A549 (cell line): ENCODE measurements around the gene CEACAM7. TPM values are rescaled to one million over a fixed set of nuclear protein-coding genes. Genes with fewer than 3 reads are reported as not detected.

ENCODE experiments used
- ATAC-seq, 2 experiments: fragments of 200-7000 bp in 1 of 2; fragments of >200 bp in 1 of 2; cut with Nextera tagmentation in 1 of 2; cut with Tn5 transposase in 1 of 2; 3 replicates each; pipeline versions ENCODE4 v1.8.0 to v1.9.1; 2018 to 2020; ENCODE audit warnings: mild to moderate bottlenecking in 1 of 2, moderate library complexity in 1 of 2
- CTCF ChIA-PET: fragments of 300-600 bp; sonication (Branson Sonifier 250); formaldehyde crosslinking; extraction: SDS; loops from one replicate; lab custom pipeline; 2021; ENCODE audit warnings: antibody characterized with exemption, inconsistent platforms; lab: Yijun Ruan, JAX
- POLR2A ChIA-PET: fragments of 350-600 bp; formaldehyde crosslinking; extraction: SDS; loops from one replicate; lab custom pipeline; 2021; ENCODE audit warnings: antibody characterized with exemption, inconsistent platforms; lab: Yijun Ruan, JAX
- DNase-seq, 2 experiments: peaks; one replicate each; pipeline versions ENCODE4 v3.0.0 to v3.0.0-alpha.2; 2011 to 2016; ENCODE audit warnings: low read depth in 1 of 2, low spot score in 1 of 2
- FAIRE-seq: peaks from 2 replicates; lab custom pipeline; 2011; peaks lifted over from hg19 to GRCh38; lab: Jason Lieb, UNC
- H3K27ac ChIP-seq, 2 experiments: fragments of >200 bp; sonication (Bioruptor Twin); formaldehyde crosslinking; 3 replicates each; pipeline ENCODE4 v1.5.1; 2016 to 2017
- H3K4me1 ChIP-seq: fragments of >200 bp; sonication (Bioruptor Twin); formaldehyde crosslinking; 3 replicates; pipeline ENCODE4 v1.6.1; 2016
- H3K4me2 ChIP-seq: fragments of >200 bp; sonication (Bioruptor Twin); formaldehyde crosslinking; 3 replicates; pipeline ENCODE4 v1.6.1; 2016
- H3K4me3 ChIP-seq: fragments of >200 bp; sonication (Bioruptor Twin); formaldehyde crosslinking; 3 replicates; pipeline ENCODE4 v1.5.1; 2016
- H3K9me3 ChIP-seq: fragments of >200 bp; sonication (Bioruptor Twin); formaldehyde crosslinking; 3 replicates; pipeline ENCODE4 v1.6.1; 2016
- ATOH8 ChIP-seq: fragments of 250-450 bp; sonication (Bioruptor Pico); IDR thresholded peaks from 2 replicates; pipeline ENCODE4 v1.5.0; 2020; ENCODE audit warnings: low read depth, mild to moderate bottlenecking, moderate library complexity
- BHLHE40 ChIP-seq: IDR thresholded peaks from 2 replicates; pipeline ENCODE4 v1.6.1; 2012; ENCODE audit warnings: low read depth, low read length, inconsistent platforms
- CBX8 ChIP-seq: fragments of 200-600 bp; sonication (generic); IDR thresholded peaks from 2 replicates; pipeline ENCODE4 v1.6.1; 2016
- CHD4 ChIP-seq: fragments of 200-600 bp; sonication (generic); IDR thresholded peaks from 2 replicates; pipeline ENCODE4 v1.6.1; 2016; ENCODE audit warnings: antibody characterized with exemption, mild to moderate bottlenecking, borderline replicate concordance
- EHF ChIP-seq: fragments of 250-450 bp; sonication (Bioruptor Pico); IDR thresholded peaks from 2 replicates; pipeline ENCODE4 v1.5.0; 2020; ENCODE audit warnings: mild to moderate bottlenecking
- EHMT2 ChIP-seq: fragments of 200-600 bp; sonication (generic); IDR thresholded peaks from 2 replicates; pipeline ENCODE4 v1.6.1; 2016; ENCODE audit warnings: antibody characterized with exemption, low read depth, mild to moderate bottlenecking, moderate library complexity
- EP300 ChIP-seq, 2 experiments: fragments of >200 bp; sonication (Bioruptor Twin); formaldehyde crosslinking; IDR thresholded peaks; 2 replicates in 1 of 2; 3 replicates in 1 of 2; pipeline ENCODE4 v1.6.1; 2016 to 2017
- ESRRA ChIP-seq: fragments of 150-350 bp; IDR thresholded peaks from 2 replicates; pipeline ENCODE4 v1.6.1; 2014; ENCODE audit warnings: mild to moderate bottlenecking, low read length, borderline replicate concordance
- FOSL2 ChIP-seq, 2 experiments: fragments of 450-650 bp in 1 of 2; fragments of >200 bp in 1 of 2; sonication (Bioruptor Twin) in 1 of 2; formaldehyde crosslinking; IDR thresholded peaks; 2 replicates each; pipeline versions ENCODE4 v1.5.0 to v1.6.1; 2016 to 2020; ENCODE audit warnings: mild to moderate bottlenecking in 1 of 2, moderate library complexity in 1 of 2
- FOXS1 ChIP-seq: fragments of 250-450 bp; sonication (Bioruptor Pico); IDR thresholded peaks from 2 replicates; pipeline ENCODE4 v1.5.0; 2020; ENCODE audit warnings: mild to moderate bottlenecking, moderate library complexity
- HES2 ChIP-seq: fragments of >200 bp; sonication (Bioruptor Twin); formaldehyde crosslinking; IDR thresholded peaks from 2 replicates; pipeline ENCODE4 v1.6.1; 2016
- HOXA7 ChIP-seq: fragments of 250-450 bp; sonication (Bioruptor Pico); IDR thresholded peaks from 2 replicates; pipeline ENCODE4 v1.5.0; 2020; ENCODE audit warnings: mild to moderate bottlenecking, moderate library complexity
- HOXB13 ChIP-seq: fragments of 250-450 bp; sonication (Bioruptor Pico); IDR thresholded peaks from 2 replicates; pipeline ENCODE4 v1.5.0; 2020; ENCODE audit warnings: low read depth, mild to moderate bottlenecking, moderate library complexity
- HOXB5 ChIP-seq: fragments of 250-450 bp; sonication (Bioruptor Pico); IDR thresholded peaks from 2 replicates; pipeline ENCODE4 v1.5.0; 2020; ENCODE audit warnings: mild to moderate bottlenecking, moderate library complexity
- JUNB ChIP-seq: fragments of >200 bp; sonication (Bioruptor Twin); formaldehyde crosslinking; IDR thresholded peaks from 2 replicates; pipeline ENCODE4 v1.6.1; 2016
- KDM1A ChIP-seq: fragments of 200-600 bp; sonication (generic); IDR thresholded peaks from 2 replicates; pipeline ENCODE4 v1.6.1; 2016; ENCODE audit warnings: low read depth, mild to moderate bottlenecking
- KDM5A ChIP-seq: fragments of 200-600 bp; sonication (generic); IDR thresholded peaks from 2 replicates; pipeline ENCODE4 v1.6.1; 2016; ENCODE audit warnings: antibody characterized with exemption, mild to moderate bottlenecking
- MAFK ChIP-seq: fragments of 450-650 bp; IDR thresholded peaks from 2 replicates; pipeline ENCODE4 v1.6.1; 2014; ENCODE audit not compliant: partially characterized antibody
- MYC ChIP-seq: IDR thresholded peaks from 2 replicates; pipeline ENCODE4 v1.6.1; 2012; ENCODE audit warnings: mild to moderate bottlenecking, inconsistent platforms, low read length, improper control_type of control experiment, borderline replicate concordance
- PHF8 ChIP-seq: fragments of 200-600 bp; sonication (generic); IDR thresholded peaks from 2 replicates; pipeline ENCODE4 v1.6.1; 2016; ENCODE audit warnings: low read depth, mild to moderate bottlenecking, antibody characterized with exemption, moderate library complexity, borderline replicate concordance
- POLR2AphosphoS2 ChIP-seq: conservative IDR thresholded peaks from 2 replicates; pipeline ENCODE4 v1.6.1; 2012; ENCODE audit warnings: low read length, improper control_type of control experiment, inconsistent platforms
- RNF2 ChIP-seq: fragments of 200-600 bp; sonication (generic); IDR thresholded peaks from 2 replicates; pipeline ENCODE4 v1.6.1; 2016; ENCODE audit warnings: low read depth, mild to moderate bottlenecking, antibody characterized with exemption, moderate library complexity, borderline replicate concordance
- TP53 ChIP-seq: fragments of 250-450 bp; sonication (Bioruptor Pico); IDR thresholded peaks from 2 replicates; pipeline ENCODE4 v1.5.0; 2021; ENCODE audit warnings: mild to moderate bottlenecking, moderate library complexity
- ZNF302 ChIP-seq: fragments of 250-450 bp; sonication (Bioruptor Pico); IDR thresholded peaks from 2 replicates; pipeline ENCODE4 v1.9.0; 2021; ENCODE audit warnings: inconsistent platforms, mild to moderate bottlenecking, moderate library complexity
- WGBS: methylation state at CpG from one replicate; pipeline ENCODE4 v1.1.6; 2017; ENCODE audit errors: missing lambda C conversion rate; 5-methylcytosine and 5-hydroxymethylcytosine counted together
- polyA plus RNA-seq, 4 experiments: library from polyadenylated mRNA; depleted of rRNA in 3 of 4; stranded (reverse); fragments of >200 nt; fragmentation: RNase III in 1 of 4; extraction: RNeasy Plus Mini Kit Qiagen cat#74134 plus additional on column Dnase treatment in 1 of 4; gene quantifications; 2 replicates in 3 of 4; 3 replicates in 1 of 4; pipeline ENCODE4 v1.2.3, GENCODE V29; 2011 to 2017
- TF ChIP-seq, protein P1 (sequence below): fragments of 200-600 bp; sonication (generic); IDR thresholded peaks from 2 replicates; pipeline ENCODE4 v1.6.1; 2016; ENCODE audit warnings: antibody characterized with exemption, mild to moderate bottlenecking, moderate library complexity
- TF ChIP-seq, protein P2 (sequence below): fragments of 250-450 bp; sonication (Bioruptor Pico); IDR thresholded peaks from 2 replicates; pipeline ENCODE4 v1.5.0; 2021; ENCODE audit warnings: mild to moderate bottlenecking, moderate library complexity, borderline replicate concordance
- TF ChIP-seq, protein P3 (sequence below): IDR thresholded peaks from 2 replicates; pipeline ENCODE4 v1.6.1; 2012; ENCODE audit warnings: low read depth, borderline replicate concordance
- TF ChIP-seq, protein P4 (sequence below): IDR thresholded peaks from 2 replicates; pipeline ENCODE4 v1.6.1; 2012

The CEACAM7 gene
- polyA plus RNA-seq, 2 of the 4 experiments (the other 2 are of a cell fraction), result 0.05 TPM; not detected in 1

GRCh38 chr19:41720103-41720502 lies 32.0 kb upstream of the CEACAM7 start:
- H3K4me1 ChIP-seq, result no peaks in the 10 kb centered on the region
- no peak overlapping the region for H3K27ac ChIP-seq
- H3K4me3 ChIP-seq, result no peak overlapping the region
- DNase-seq, result no peak
- POLR2A ChIA-PET, result no interaction called here
- WGBS, result 49% methylated on average over 3 of the region's 3 CpGs
- TF ChIP-seq HES2 (no peak), PHF8 (no peak), EHMT2 (no peak), BHLHE40 (no peak), KDM1A (no peak), ZNF302 (CRISPR knock-in tag) (no peak), HOXB5 (no peak), TP53 (CRISPR knock-in tag) (no peak), ATOH8 (no peak), CHD4 (no peak), ESRRA (no peak)
- TF ChIP-seq, protein P1, sequence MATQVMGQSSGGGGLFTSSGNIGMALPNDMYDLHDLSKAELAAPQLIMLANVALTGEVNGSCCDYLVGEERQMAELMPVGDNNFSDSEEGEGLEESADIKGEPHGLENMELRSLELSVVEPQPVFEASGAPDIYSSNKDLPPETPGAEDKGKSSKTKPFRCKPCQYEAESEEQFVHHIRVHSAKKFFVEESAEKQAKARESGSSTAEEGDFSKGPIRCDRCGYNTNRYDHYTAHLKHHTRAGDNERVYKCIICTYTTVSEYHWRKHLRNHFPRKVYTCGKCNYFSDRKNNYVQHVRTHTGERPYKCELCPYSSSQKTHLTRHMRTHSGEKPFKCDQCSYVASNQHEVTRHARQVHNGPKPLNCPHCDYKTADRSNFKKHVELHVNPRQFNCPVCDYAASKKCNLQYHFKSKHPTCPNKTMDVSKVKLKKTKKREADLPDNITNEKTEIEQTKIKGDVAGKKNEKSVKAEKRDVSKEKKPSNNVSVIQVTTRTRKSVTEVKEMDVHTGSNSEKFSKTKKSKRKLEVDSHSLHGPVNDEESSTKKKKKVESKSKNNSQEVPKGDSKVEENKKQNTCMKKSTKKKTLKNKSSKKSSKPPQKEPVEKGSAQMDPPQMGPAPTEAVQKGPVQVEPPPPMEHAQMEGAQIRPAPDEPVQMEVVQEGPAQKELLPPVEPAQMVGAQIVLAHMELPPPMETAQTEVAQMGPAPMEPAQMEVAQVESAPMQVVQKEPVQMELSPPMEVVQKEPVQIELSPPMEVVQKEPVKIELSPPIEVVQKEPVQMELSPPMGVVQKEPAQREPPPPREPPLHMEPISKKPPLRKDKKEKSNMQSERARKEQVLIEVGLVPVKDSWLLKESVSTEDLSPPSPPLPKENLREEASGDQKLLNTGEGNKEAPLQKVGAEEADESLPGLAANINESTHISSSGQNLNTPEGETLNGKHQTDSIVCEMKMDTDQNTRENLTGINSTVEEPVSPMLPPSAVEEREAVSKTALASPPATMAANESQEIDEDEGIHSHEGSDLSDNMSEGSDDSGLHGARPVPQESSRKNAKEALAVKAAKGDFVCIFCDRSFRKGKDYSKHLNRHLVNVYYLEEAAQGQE, result no peak
- TF ChIP-seq, all 56 proteins: peak for 0
- Histone ChIP-seq H3K4me2 (no peak overlapping the region), H3K9me3 (no peaks in the 10 kb centered on the region)
- ATAC-seq (no peak), FAIRE-seq (no peak)
- CTCF ChIA-PET, result interaction anchor here (1.2 to 9.1 kb wide), 5 partner anchors 13 to 79 kb away, joined by 3 to 165 read pairs (median 8); partner anchors contain the start of gene CEACAM5

DNA sequence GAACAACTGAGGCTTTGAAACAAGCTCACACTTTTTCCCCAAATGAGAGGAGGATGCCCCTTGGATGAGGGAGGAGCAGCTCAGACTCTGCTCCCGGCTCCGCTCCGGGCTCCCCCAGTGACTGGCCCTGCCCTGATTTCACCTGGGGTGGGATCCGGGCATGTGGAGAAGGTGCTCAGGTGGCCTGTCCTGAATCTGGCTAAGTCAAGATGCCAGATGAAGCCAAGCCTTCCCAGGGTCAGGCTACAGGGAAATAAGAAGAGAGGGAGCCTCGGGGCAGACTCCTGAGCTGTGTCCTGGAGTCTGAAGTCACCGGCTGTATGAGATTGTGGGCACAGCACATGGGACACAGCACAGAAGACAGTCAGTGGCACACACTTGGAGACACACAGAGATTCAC lies 30.7 kb upstream of the CEACAM7 start:
- FAIRE-seq (no peak), ATAC-seq (no peak), DNase-seq (no peak)
- TF ChIP-seq FOXS1, result no peak
- TF ChIP-seq, protein P2, sequence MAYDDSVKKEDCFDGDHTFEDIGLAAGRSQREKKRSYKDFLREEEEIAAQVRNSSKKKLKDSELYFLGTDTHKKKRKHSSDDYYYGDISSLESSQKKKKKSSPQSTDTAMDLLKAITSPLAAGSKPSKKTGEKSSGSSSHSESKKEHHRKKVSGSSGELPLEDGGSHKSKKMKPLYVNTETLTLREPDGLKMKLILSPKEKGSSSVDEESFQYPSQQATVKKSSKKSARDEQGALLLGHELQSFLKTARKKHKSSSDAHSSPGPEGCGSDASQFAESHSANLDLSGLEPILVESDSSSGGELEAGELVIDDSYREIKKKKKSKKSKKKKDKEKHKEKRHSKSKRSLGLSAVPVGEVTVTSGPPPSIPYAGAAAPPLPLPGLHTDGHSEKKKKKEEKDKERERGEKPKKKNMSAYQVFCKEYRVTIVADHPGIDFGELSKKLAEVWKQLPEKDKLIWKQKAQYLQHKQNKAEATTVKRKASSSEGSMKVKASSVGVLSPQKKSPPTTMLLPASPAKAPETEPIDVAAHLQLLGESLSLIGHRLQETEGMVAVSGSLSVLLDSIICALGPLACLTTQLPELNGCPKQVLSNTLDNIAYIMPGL (CRISPR knock-in tag), result no peak
- no peak for TF ChIP-seq MYC
- TF ChIP-seq RNF2, result no peak
- no peak for TF ChIP-seq MAFK
- TF ChIP-seq, protein P3, sequence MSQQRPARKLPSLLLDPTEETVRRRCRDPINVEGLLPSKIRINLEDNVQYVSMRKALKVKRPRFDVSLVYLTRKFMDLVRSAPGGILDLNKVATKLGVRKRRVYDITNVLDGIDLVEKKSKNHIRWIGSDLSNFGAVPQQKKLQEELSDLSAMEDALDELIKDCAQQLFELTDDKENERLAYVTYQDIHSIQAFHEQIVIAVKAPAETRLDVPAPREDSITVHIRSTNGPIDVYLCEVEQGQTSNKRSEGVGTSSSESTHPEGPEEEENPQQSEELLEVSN, result no peak
- TF ChIP-seq, protein P4, sequence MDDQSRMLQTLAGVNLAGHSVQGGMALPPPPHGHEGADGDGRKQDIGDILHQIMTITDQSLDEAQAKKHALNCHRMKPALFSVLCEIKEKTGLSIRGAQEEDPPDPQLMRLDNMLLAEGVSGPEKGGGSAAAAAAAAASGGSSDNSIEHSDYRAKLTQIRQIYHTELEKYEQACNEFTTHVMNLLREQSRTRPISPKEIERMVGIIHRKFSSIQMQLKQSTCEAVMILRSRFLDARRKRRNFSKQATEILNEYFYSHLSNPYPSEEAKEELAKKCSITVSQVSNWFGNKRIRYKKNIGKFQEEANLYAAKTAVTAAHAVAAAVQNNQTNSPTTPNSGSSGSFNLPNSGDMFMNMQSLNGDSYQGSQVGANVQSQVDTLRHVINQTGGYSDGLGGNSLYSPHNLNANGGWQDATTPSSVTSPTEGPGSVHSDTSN, result no peak
- TF ChIP-seq HOXB13, result no peak
- no peak for TF ChIP-seq POLR2AphosphoS2
- TF ChIP-seq KDM5A, result no peak
- no peak for TF ChIP-seq CBX8
- TF ChIP-seq EHF (CRISPR knock-in tag), result no peak
- no peak for TF ChIP-seq CHD4
- TF ChIP-seq HOXA7, result no peak
- no peak for TF ChIP-seq FOSL2 (IDR thresholded peaks at IDR 0.05)
- TF ChIP-seq FOSL2 (CRISPR knock-in tag; IDR thresholded peaks at IDR 0.05), result no peak
- no peak for TF ChIP-seq EP300 (IDR thresholded peaks at IDR 0.05)
- TF ChIP-seq JUNB, result no peak
- H3K27ac ChIP-seq, result no peak overlapping the region
- ChIA-PET CTCF (interaction anchor here (0.7 to 9.1 kb wide), 17 partner anchors 9 to 1162 kb away, joined by 3 to 165 read pairs (median 4); partner anchors contain the start of genes CEACAM5 and CEACAM6), POLR2A (no interaction called here)
- H3K4me1 ChIP-seq, result no peaks in the 10 kb centered on the region
- WGBS, result 10% methylated on average over 6 of the region's 6 CpGs
- H3K9me3 ChIP-seq, result no peaks in the 10 kb centered on the region
- no peak overlapping the region for H3K4me3 ChIP-seq
- H3K4me2 ChIP-seq, result no peak overlapping the region
